ENCODE results near the gene ACER2. TPM values are rescaled to one million over a fixed set of nuclear protein-coding genes. Genes with fewer than 3 reads are reported as not detected.

The ACER2 gene
- total RNA-seq, 2 donors from 2014 or later: 3.5 TPM

GRCh38 chr9:19496321-19497050, 87.7 kb downstream of the ACER2 start:
- DNase-seq (ENCODE audit: low spot score): no peak
- intact Hi-C loops (cut with DNase I): no loop called here

GRCh38 chr9:19497276-19497675, 88.5 kb downstream of the ACER2 start:
- DNase-seq (ENCODE audit: low spot score): no peak
- intact Hi-C loops (cut with DNase I): no loop called here

- intact Hi-C loops (cut with DNase I): no loop called here
These were observed 89.2 kb downstream of the ACER2 start for GRCh38 chr9:19498015-19498414.

More at GRCh38 chr9:19498015-19498414, 89.2 kb downstream of the ACER2 start:
- no peak for DNase-seq (ENCODE audit: low spot score)

Other genes starting within 250 kb of the ACER2 start
- gene DENND4C, start 178.3 kb upstream of the ACER2 start, total RNA-seq: 10 to 100 TPM; 54.9 to 58.3 TPM
- 1,000 to 10,000 TPM; 1,572 to 1,582 TPM for gene RPS6, start 28.8 kb upstream of the ACER2 start, total RNA-seq